Neural cell (in vitro differentiated cells): ENCODE data around the gene ANKRD29. TPM values are rescaled to one million over a fixed set of nuclear protein-coding genes. Genes with fewer than 3 reads are reported as not detected.

Source experiments
- H2AFZ ChIP-seq: fragments of 200-600, 300-800 bp; sonication (generic), shearing (Covaris generic); 2 replicates; pipeline ENCODE4 v1.6.0; 2014; ENCODE audit warnings: low read depth, mild to moderate bottlenecking, antibody characterized with exemption, low read length, moderate library complexity
- H3F3A ChIP-seq: fragments of 200-600 bp; shearing (Covaris generic); 2 replicates; pipeline ENCODE4 v1.6.1; 2016; ENCODE audit warnings: mild to moderate bottlenecking, moderate library complexity, mixed read lengths, antibody characterized with exemption, low read length; ENCODE audit not compliant: insufficient read depth, poor library complexity, severe bottlenecking
- H3K27ac ChIP-seq: fragments of 200-600, 300-800 bp; sonication (generic), shearing (Covaris generic); 2 replicates; pipeline ENCODE4 v1.5.1; 2014; ENCODE audit warnings: mild to moderate bottlenecking, low read length, moderate library complexity
- H3K27me3 ChIP-seq: fragments of 300-800, 200-600 bp; sonication (generic), shearing (Covaris generic); 2 replicates; pipeline ENCODE4 v1.6.0; 2014; ENCODE audit warnings: mild to moderate bottlenecking, low read depth, low read length, moderate library complexity; ENCODE audit not compliant: insufficient read depth
- H3K36me3 ChIP-seq: fragments of 300-800, 200-600 bp; sonication (generic), shearing (Covaris generic); 2 replicates; pipeline ENCODE4 v1.5.1; 2014; ENCODE audit warnings: mild to moderate bottlenecking, antibody characterized with exemption, low read length, moderate library complexity; ENCODE audit not compliant: insufficient read depth
- H3K4me2 ChIP-seq: fragments of 300-800, 200-600 bp; sonication (generic), shearing (Covaris generic); 2 replicates; pipeline ENCODE4 v1.6.0; 2014; ENCODE audit warnings: mild to moderate bottlenecking, low read length
- H3K4me3 ChIP-seq: fragments of 300-800, 200-600 bp; sonication (generic), shearing (Covaris generic); 2 replicates; pipeline ENCODE4 v1.5.1; 2014; ENCODE audit warnings: mild to moderate bottlenecking, low read length, moderate library complexity
- H3K79me2 ChIP-seq: fragments of 200-600 bp; shearing (Covaris generic); replicated peaks from 2 replicates; pipeline ENCODE4 v1.6.0; 2014; ENCODE audit warnings: mild to moderate bottlenecking, low read length, moderate library complexity; ENCODE audit not compliant: insufficient read depth
- H3K9ac ChIP-seq: fragments of 300-800, 200-600 bp; sonication (generic), shearing (Covaris generic); 2 replicates; pipeline ENCODE4 v1.6.1; 2016; ENCODE audit warnings: mild to moderate bottlenecking, low read length, mixed read lengths
- H3K9me2 ChIP-seq: fragments of 200-600 bp; shearing (Covaris generic); 2 replicates; pipeline ENCODE4 v1.6.1; 2016; ENCODE audit warnings: mild to moderate bottlenecking, low read length, mixed read lengths; ENCODE audit not compliant: insufficient read depth
- H3K9me3 ChIP-seq: fragments of 200-600, 300-800 bp; sonication (generic), shearing (Covaris generic); 2 replicates; pipeline ENCODE4 v1.6.1; 2016; ENCODE audit warnings: mild to moderate bottlenecking, mixed run types, low read length, moderate library complexity, mixed read lengths
- H4K20me1 ChIP-seq: fragments of 200-600 bp; shearing (Covaris generic); 2 replicates; pipeline ENCODE4 v1.6.1; 2016; ENCODE audit warnings: mild to moderate bottlenecking, mixed run types; ENCODE audit not compliant: insufficient read depth
- EP300 ChIP-seq: fragments of 450-650 bp; conservative IDR thresholded peaks from 2 replicates; pipeline ENCODE4 v1.6.1; 2014; ENCODE audit warnings: antibody characterized with exemption, mild to moderate bottlenecking, moderate library complexity; ENCODE audit not compliant: poor library complexity, severe bottlenecking
- EZH2 ChIP-seq: fragments of 200-600, 300-800 bp; shearing (Covaris generic), sonication (generic); IDR thresholded peaks from 2 replicates; pipeline ENCODE4 v1.6.1; 2014; ENCODE audit warnings: antibody characterized with exemption, low read length, borderline replicate concordance, mild to moderate bottlenecking; ENCODE audit not compliant: insufficient read depth, poor library complexity, severe bottlenecking
- MXI1 ChIP-seq: fragments of 450-650 bp; conservative IDR thresholded peaks from 2 replicates; pipeline ENCODE4 v1.6.1; 2014; ENCODE audit warnings: antibody characterized with exemption, mild to moderate bottlenecking; ENCODE audit not compliant: poor library complexity, severe bottlenecking
- POLR2AphosphoS5 ChIP-seq: IDR thresholded peaks from 2 replicates; pipeline ENCODE4 v1.6.1; 2012
- RAD21 ChIP-seq: fragments of 450-650 bp; conservative IDR thresholded peaks from 2 replicates; pipeline ENCODE4 v1.6.1; 2014; ENCODE audit warnings: antibody characterized with exemption, mild to moderate bottlenecking, moderate library complexity
- SMC3 ChIP-seq: fragments of 450-650 bp; conservative IDR thresholded peaks from 2 replicates; pipeline ENCODE4 v1.6.1; 2014; ENCODE audit warnings: antibody characterized with exemption, mild to moderate bottlenecking, moderate library complexity; ENCODE audit not compliant: poor library complexity
- TAF1 ChIP-seq: IDR thresholded peaks from 2 replicates; pipeline ENCODE4 v1.6.1; 2012; ENCODE audit warnings: low read depth
- polyA plus RNA-seq: library from polyadenylated mRNA; depleted of rRNA; stranded (reverse); fragments of >200 nt; gene quantifications from 2 replicates; pipeline ENCODE4 v1.2.3, GENCODE V29; 2014
- TF ChIP-seq, protein P1 (sequence below): fragments of 450-650 bp; IDR thresholded peaks from 2 replicates; pipeline ENCODE4 v1.5.1; 2014; ENCODE audit warnings: antibody characterized with exemption, mild to moderate bottlenecking, moderate library complexity; ENCODE audit not compliant: poor library complexity, severe bottlenecking
- TF ChIP-seq, protein P2 (sequence below): IDR thresholded peaks from 2 replicates; pipeline ENCODE4 v1.6.1; 2012; ENCODE audit warnings: borderline replicate concordance

Gene ANKRD29
- polyA plus RNA-seq, 1 donor from 2014 or later: 4.9 TPM

DNA sequence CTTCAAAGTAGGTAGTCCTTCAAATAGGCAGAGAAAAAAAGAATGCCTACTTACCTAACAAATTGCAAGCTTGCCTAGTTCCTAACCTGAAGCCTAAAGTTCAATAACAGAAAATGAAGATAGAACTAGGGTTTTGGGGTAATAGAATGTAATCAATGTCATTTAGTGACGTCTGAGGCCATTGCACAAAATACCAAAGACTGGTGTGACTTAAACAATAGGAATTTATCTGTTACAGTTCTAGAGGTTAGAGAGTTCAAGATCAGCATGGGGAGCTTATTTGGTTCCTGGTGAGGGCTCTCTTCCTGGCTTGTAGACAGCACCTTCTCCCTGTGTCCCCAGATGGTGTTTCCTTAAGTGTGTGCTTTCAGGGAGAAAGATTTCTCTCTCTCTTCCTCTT, 71.7 kb downstream of the ANKRD29 start:
- H3K36me3 ChIP-seq: no peaks in the 10 kb centered on the region
- no peak overlapping the region for H3K27ac ChIP-seq
- no peaks in the 10 kb centered on the region for H3K9me2 ChIP-seq
- H3K9ac ChIP-seq: no peak overlapping the region
- no peaks in the 10 kb centered on the region for H3K27me3 ChIP-seq
- no peak overlapping the region for H2AFZ ChIP-seq
- no peak overlapping the region for H3K4me3 ChIP-seq
- no peak overlapping the region for H3K4me2 ChIP-seq
- TF ChIP-seq RAD21: no peak
- TF ChIP-seq, protein P1, sequence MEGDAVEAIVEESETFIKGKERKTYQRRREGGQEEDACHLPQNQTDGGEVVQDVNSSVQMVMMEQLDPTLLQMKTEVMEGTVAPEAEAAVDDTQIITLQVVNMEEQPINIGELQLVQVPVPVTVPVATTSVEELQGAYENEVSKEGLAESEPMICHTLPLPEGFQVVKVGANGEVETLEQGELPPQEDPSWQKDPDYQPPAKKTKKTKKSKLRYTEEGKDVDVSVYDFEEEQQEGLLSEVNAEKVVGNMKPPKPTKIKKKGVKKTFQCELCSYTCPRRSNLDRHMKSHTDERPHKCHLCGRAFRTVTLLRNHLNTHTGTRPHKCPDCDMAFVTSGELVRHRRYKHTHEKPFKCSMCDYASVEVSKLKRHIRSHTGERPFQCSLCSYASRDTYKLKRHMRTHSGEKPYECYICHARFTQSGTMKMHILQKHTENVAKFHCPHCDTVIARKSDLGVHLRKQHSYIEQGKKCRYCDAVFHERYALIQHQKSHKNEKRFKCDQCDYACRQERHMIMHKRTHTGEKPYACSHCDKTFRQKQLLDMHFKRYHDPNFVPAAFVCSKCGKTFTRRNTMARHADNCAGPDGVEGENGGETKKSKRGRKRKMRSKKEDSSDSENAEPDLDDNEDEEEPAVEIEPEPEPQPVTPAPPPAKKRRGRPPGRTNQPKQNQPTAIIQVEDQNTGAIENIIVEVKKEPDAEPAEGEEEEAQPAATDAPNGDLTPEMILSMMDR: no peak
- TF ChIP-seq, protein P2, sequence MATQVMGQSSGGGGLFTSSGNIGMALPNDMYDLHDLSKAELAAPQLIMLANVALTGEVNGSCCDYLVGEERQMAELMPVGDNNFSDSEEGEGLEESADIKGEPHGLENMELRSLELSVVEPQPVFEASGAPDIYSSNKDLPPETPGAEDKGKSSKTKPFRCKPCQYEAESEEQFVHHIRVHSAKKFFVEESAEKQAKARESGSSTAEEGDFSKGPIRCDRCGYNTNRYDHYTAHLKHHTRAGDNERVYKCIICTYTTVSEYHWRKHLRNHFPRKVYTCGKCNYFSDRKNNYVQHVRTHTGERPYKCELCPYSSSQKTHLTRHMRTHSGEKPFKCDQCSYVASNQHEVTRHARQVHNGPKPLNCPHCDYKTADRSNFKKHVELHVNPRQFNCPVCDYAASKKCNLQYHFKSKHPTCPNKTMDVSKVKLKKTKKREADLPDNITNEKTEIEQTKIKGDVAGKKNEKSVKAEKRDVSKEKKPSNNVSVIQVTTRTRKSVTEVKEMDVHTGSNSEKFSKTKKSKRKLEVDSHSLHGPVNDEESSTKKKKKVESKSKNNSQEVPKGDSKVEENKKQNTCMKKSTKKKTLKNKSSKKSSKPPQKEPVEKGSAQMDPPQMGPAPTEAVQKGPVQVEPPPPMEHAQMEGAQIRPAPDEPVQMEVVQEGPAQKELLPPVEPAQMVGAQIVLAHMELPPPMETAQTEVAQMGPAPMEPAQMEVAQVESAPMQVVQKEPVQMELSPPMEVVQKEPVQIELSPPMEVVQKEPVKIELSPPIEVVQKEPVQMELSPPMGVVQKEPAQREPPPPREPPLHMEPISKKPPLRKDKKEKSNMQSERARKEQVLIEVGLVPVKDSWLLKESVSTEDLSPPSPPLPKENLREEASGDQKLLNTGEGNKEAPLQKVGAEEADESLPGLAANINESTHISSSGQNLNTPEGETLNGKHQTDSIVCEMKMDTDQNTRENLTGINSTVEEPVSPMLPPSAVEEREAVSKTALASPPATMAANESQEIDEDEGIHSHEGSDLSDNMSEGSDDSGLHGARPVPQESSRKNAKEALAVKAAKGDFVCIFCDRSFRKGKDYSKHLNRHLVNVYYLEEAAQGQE: no peak
- TF ChIP-seq SMC3: no peak
- no peak for TF ChIP-seq MXI1
- no peak for TF ChIP-seq TAF1
- TF ChIP-seq EP300: no peak
- TF ChIP-seq POLR2AphosphoS5: no peak
- no peak for TF ChIP-seq EZH2
- H3K9me3 ChIP-seq: no peaks in the 10 kb centered on the region
- no peaks in the 10 kb centered on the region for H3K79me2 ChIP-seq
- H4K20me1 ChIP-seq: no peaks in the 10 kb centered on the region
- no peaks in the 10 kb centered on the region for H3F3A ChIP-seq

DNA sequence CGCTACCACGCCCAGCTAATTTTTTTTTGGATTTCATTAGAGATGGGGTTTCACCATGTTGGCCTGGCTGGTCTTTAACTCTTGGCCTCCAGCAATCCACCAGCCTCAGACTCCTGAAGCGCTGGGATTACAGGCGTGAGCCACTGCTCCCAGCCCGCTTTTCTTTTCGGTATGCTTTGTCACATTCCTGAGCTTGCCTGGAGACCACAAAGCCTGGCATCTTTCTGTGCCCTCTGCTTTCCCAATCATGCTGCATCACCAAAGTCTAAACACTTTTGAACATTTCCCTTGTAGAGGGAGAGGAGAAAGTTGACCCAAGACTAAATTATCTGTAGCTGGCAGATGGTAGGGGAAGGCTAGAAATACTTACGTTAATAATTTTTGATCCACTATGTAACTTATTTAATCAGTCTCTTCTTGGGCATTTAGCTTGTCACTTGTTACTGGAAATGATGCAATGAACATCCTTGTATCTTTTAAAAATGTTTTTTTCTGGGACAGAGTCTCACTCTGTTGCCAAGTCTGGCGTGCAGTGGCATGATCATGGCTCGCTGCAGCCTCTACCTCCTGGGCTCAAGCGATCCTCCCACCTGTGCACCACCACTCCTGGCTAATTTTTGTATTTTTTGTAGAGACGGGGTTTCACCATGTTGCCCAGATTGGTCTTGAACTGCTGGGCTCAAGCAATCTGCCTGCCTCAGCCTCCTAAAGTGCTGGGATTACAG, 73.7 kb downstream of the ANKRD29 start:
- Histone ChIP-seq H3K79me2 (peaks cover 9% of the 10 kb centered on the region), H3K4me3 (no peak overlapping the region), H2AFZ (no peak overlapping the region), H4K20me1 (no peaks in the 10 kb centered on the region), H3K27me3 (no peaks in the 10 kb centered on the region), H3K36me3 (no peaks in the 10 kb centered on the region), H3K27ac (no peak overlapping the region), H3F3A (no peaks in the 10 kb centered on the region), H3K4me2 (no peak overlapping the region), H3K9me3 (no peaks in the 10 kb centered on the region), H3K9ac (no peak overlapping the region), H3K9me2 (no peaks in the 10 kb centered on the region)
- TF ChIP-seq SMC3 (no peak), EZH2 (no peak)
